ENCODE measurements around the gene KCNMB1.

Gene KCNMB1

GRCh38 chr5:170375283-170375682, 13.9 kb downstream of the KCNMB1 start:
- no peak for DNase-seq

GRCh38 chr5:170372971-170373370, 16.2 kb downstream of the KCNMB1 start:
- no peak for DNase-seq

GRCh38 chr5:170368586-170368985, 20.6 kb downstream of the KCNMB1 start:
- DNase-seq, result no peak

GRCh38 chr5:170366276-170366675, 22.9 kb downstream of the KCNMB1 start:
- no peak for DNase-seq

- DNase-seq, result no peak
These were observed 23.3 kb downstream of the KCNMB1 start for GRCh38 chr5:170365831-170366230.

- DNase-seq, result no peak
These were observed 24.2 kb downstream of the KCNMB1 start for GRCh38 chr5:170365011-170365410.

- DNase-seq, result no peak
These were observed 25.5 kb downstream of the KCNMB1 start for GRCh38 chr5:170363671-170364070.

- DNase-seq, result no peak
These were observed 26.5 kb downstream of the KCNMB1 start for GRCh38 chr5:170362656-170363055.

- DNase-seq, result no peak
These were observed 27.1 kb downstream of the KCNMB1 start for GRCh38 chr5:170362102-170362501.

- no peak for DNase-seq
These were observed 27.6 kb downstream of the KCNMB1 start for GRCh38 chr5:170361616-170362015.

- DNase-seq, result no peak
These were observed 28.1 kb downstream of the KCNMB1 start for GRCh38 chr5:170361116-170361515.

- no peak for DNase-seq
These were observed 28.5 kb downstream of the KCNMB1 start for GRCh38 chr5:170360709-170361108.

- no peak for DNase-seq
These were observed 31.2 kb downstream of the KCNMB1 start for GRCh38 chr5:170357955-170358444.

- no peak for DNase-seq
These were observed 33.5 kb downstream of the KCNMB1 start for GRCh38 chr5:170355601-170356098.

- DNase-seq, result no peak
These were observed 35.2 kb downstream of the KCNMB1 start for GRCh38 chr5:170353961-170354360.

GRCh38 chr5:170353011-170353761, 36.0 kb downstream of the KCNMB1 start:
- DNase-seq, result no peak

GRCh38 chr5:170348137-170348633, 41.0 kb downstream of the KCNMB1 start:
- no peak for DNase-seq

- DNase-seq, result no peak
These were observed 42.1 kb downstream of the KCNMB1 start for GRCh38 chr5:170347022-170347567.

GRCh38 chr5:170345971-170346370, 43.2 kb downstream of the KCNMB1 start:
- no peak for DNase-seq

GRCh38 chr5:170343177-170343576, 46.0 kb downstream of the KCNMB1 start:
- no peak for DNase-seq

GRCh38 chr5:170342153-170342725, 46.9 kb downstream of the KCNMB1 start:
- no peak for DNase-seq

- DNase-seq, result no peak
These were observed 47.6 kb downstream of the KCNMB1 start for GRCh38 chr5:170341545-170341944.

GRCh38 chr5:170339780-170340167, 49.4 kb downstream of the KCNMB1 start:
- DNase-seq, result no peak

All from CD4-positive, alpha-beta T cell treated with Interleukin-6 for 4 hours (primary cell).